ENCODE results near the gene UNC5A. TPM values are rescaled to one million over a fixed set of nuclear protein-coding genes. Genes with fewer than 3 reads are reported as not detected.

The UNC5A gene
- total RNA-seq, 1 experiment from 2014 or later, result 10.1 TPM

DNA sequence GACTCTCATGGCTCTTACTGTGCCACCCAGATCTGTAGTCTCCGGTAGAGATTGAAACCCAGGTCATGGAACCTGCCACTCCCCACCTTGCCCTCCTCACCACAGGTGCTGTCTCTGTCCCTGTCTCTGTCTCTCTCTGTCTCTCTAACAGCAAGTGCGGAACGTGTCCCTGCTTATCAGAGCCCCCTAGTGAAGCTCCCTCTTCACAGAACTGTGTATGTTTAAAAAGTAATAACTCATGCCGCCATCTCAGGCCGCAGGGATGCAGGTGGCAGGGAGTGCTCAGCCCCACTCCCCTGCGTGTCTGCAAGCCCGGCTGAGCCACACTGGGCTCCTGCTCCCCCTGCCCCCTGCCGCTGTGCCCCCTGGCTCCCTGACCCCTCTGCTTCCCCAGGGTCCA is 43.8 kb downstream of the UNC5A start:
- no peaks in the 10 kb centered on the region for H3K4me1 ChIP-seq (ENCODE audit: control insufficient read depth in 1 of 2, insufficient read depth in 2 of 2, low read length in 2 of 2)
- H3K79me2 ChIP-seq (ENCODE audit: insufficient read depth, low read length), result no peaks in the 10 kb centered on the region
- no peak overlapping the region for H3K4me2 ChIP-seq (ENCODE audit: low read length)
- ATAC-seq (no peak), DNase-seq (ENCODE audit: low read depth, low spot score) (no peak)
- no peaks in the 10 kb centered on the region for H3K36me3 ChIP-seq (ENCODE audit: control insufficient read depth in 1 of 2, insufficient read depth in 2 of 2, low read length in 2 of 2)
- H3K27me3 ChIP-seq (ENCODE audit: insufficient read depth, low read length), result no peaks in the 10 kb centered on the region
- intact Hi-C loops (cut with micrococcal nuclease), result no loop called here
- H3K9me3 ChIP-seq (ENCODE audit: control insufficient read depth in 1 of 2, insufficient read depth in 1 of 2, low read depth in 1 of 2, low read length in 2 of 2), result no peaks in the 10 kb centered on the region
- no peak overlapping the region for H3K4me3 ChIP-seq (replicated peaks in 1 of 2; ENCODE audit: low read depth in 1 of 2, low read length in 2 of 2)
- ChIA-PET POLR2A (no interaction called here), RAD21 (ENCODE audit: low non-redundant PET in 1 of 2, low total read pairs in 2 of 2, uncharacterized antibody in 2 of 2, unreplicated experiment in 2 of 2) (no interaction called here), CTCF (no interaction called here)
- no peak overlapping the region for H3K27ac ChIP-seq (ENCODE audit: low read depth, low read length)
- H4K20me1 ChIP-seq (ENCODE audit: insufficient read depth), result no peaks in the 10 kb centered on the region
- no peak overlapping the region for H2AFZ ChIP-seq (ENCODE audit: low read depth, low read length, poor library complexity, severe bottlenecking)
- H3K9ac ChIP-seq (ENCODE audit: low read length), result no peak overlapping the region
- H3K9me2 ChIP-seq (ENCODE audit: insufficient read depth), result no peaks in the 10 kb centered on the region
- no TSS peak for BruUV-seq (replicated peaks)
- no peak for TF ChIP-seq CBX3 (IDR thresholded peaks at IDR 0.05; ENCODE audit: low read depth)
- TF ChIP-seq, protein P1, sequence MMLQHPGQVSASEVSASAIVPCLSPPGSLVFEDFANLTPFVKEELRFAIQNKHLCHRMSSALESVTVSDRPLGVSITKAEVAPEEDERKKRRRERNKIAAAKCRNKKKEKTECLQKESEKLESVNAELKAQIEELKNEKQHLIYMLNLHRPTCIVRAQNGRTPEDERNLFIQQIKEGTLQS (IDR thresholded peaks at IDR 0.05), result no peak
- TF ChIP-seq, protein P2, sequence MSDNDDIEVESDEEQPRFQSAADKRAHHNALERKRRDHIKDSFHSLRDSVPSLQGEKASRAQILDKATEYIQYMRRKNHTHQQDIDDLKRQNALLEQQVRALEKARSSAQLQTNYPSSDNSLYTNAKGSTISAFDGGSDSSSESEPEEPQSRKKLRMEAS (IDR thresholded peaks at IDR 0.05), result no peak
- TF ChIP-seq SP1 (IDR thresholded peaks at IDR 0.05; ENCODE audit: low read depth), result no peak
- no peak for TF ChIP-seq EZH2phosphoT487 (IDR thresholded peaks at IDR 0.05; ENCODE audit: borderline replicate concordance)
- no peak for TF ChIP-seq EZH2 (IDR thresholded peaks at IDR 0.05)
- TF ChIP-seq CEBPB (IDR thresholded peaks at IDR 0.05; ENCODE audit: low read depth), result no peak
- TF ChIP-seq, protein P3, sequence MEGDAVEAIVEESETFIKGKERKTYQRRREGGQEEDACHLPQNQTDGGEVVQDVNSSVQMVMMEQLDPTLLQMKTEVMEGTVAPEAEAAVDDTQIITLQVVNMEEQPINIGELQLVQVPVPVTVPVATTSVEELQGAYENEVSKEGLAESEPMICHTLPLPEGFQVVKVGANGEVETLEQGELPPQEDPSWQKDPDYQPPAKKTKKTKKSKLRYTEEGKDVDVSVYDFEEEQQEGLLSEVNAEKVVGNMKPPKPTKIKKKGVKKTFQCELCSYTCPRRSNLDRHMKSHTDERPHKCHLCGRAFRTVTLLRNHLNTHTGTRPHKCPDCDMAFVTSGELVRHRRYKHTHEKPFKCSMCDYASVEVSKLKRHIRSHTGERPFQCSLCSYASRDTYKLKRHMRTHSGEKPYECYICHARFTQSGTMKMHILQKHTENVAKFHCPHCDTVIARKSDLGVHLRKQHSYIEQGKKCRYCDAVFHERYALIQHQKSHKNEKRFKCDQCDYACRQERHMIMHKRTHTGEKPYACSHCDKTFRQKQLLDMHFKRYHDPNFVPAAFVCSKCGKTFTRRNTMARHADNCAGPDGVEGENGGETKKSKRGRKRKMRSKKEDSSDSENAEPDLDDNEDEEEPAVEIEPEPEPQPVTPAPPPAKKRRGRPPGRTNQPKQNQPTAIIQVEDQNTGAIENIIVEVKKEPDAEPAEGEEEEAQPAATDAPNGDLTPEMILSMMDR (IDR thresholded peaks at IDR 0.05 in 2 of 3, conservative IDR thresholded peaks at IDR 0.05 in 1 of 3; ENCODE audit: borderline replicate concordance in 1 of 3, insufficient read depth in 1 of 3, low read depth in 2 of 3, low read length in 2 of 3), result no peak
- TF ChIP-seq JUND (IDR thresholded peaks at IDR 0.05), result no peak
- TF ChIP-seq FOSL1 (IDR thresholded peaks at IDR 0.05; ENCODE audit: low read depth), result no peak
- TF ChIP-seq POLR2AphosphoS5 (IDR thresholded peaks at IDR 0.05; ENCODE audit: low read depth, low read length), result no peak
- TF ChIP-seq ZFX (IDR thresholded peaks at IDR 0.05), result no peak
- TF ChIP-seq ELF1 (IDR thresholded peaks at IDR 0.05; ENCODE audit: borderline replicate concordance, low read depth), result no peak
- no peak for TF ChIP-seq SIN3A (IDR thresholded peaks at IDR 0.05; ENCODE audit: low read depth)
- no peak for TF ChIP-seq SRF (IDR thresholded peaks at IDR 0.05; ENCODE audit: low read depth)
- no peak for TF ChIP-seq POLR2A (IDR thresholded peaks at IDR 0.05; ENCODE audit: borderline replicate concordance, extremely low read depth, insufficient read depth, insufficient read length)
